ENCODE results near the gene FGD6. TPM values are rescaled to one million over a fixed set of nuclear protein-coding genes. Genes with fewer than 3 reads are reported as not detected.

FGD6 gene
- polyA plus RNA-seq, 2 of the 4 experiments (the other 2 are of a cell fraction): 15.5 to 48.0 TPM

DNA sequence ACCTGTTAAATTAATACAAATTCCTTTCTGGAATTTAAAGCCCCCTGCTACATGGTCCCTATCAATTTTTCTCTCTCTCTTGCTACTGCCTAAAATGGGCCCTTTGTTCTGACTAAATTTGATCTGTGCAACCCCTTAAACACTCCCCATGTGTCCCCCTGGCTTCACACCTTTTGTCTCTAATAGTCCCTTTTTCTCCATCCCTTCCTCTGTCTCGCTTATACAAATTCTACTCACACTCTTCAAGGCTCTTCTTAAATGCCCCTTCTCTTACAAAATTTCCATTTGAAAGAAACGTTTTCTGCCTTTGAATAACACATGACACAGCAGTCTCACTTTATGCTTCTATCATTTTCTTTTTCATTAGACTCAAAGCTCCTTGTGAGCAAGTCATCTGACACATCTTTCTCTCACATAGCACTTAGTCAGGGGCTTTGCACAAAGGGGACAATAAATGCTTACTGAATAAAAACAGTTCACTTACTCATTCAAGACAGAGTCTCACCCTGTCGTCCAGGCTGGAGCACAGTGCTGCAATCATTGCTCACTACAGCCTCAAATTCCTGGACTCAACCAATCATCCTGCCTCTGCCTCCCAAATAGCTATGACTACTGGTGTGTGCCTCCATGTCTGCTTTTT is 102.4 kb downstream of the FGD6 start:
- TF ChIP-seq MAFK (IDR thresholded peaks at IDR 0.05; ENCODE audit: partially characterized antibody) (peak; percentile 57), ESRRA (IDR thresholded peaks at IDR 0.05; ENCODE audit: borderline replicate concordance, low read length) (no peak), POLR2A (IDR thresholded peaks at IDR 0.05; ENCODE audit: low read length) (no peak)
- FAIRE-seq (no peak), DNase-seq (ENCODE audit: low read depth in 1 of 2, low spot score in 1 of 2) (peak in 1 of 2 experiments; percentile 48), ATAC-seq (peak in 1 of 2 experiments; percentile 56; a peak in 1 of 6 replicates)
- Histone ChIP-seq H3K4me3 (no peak overlapping the region), H3K4me2 (no peak overlapping the region), H3K9me3 (no peaks in the 10 kb centered on the region), H3K4me1 (peaks cover 54% of the 10 kb centered on the region), H3K27ac (peak overlapping the region in 1 of 2 experiments; percentile 86; a peak in 3 of 6 replicates)
- WGBS (ENCODE audit: missing lambda C conversion rate): 56% methylated on average over 3 of the region's 3 CpGs
- CTCF ChIA-PET: interaction anchor here (3.7 to 3.8 kb wide), 2 partner anchors 102 to 220 kb away, joined by 28 to 33 read pairs; partner anchors contain the start of genes FGD6 and VEZT
- POLR2A ChIA-PET: interaction anchor here (0.6 to 1.4 kb wide), 2 partner anchors 103 to 1131 kb away, joined by 3 to 4 read pairs; partner anchors contain the start of genes FGD6 and VEZT

GRCh38 chr12:95107362-95107761 is 109.9 kb downstream of the FGD6 start:
- no peak overlapping the region for H3K4me3 ChIP-seq
- peak in 1 of 2 experiments; percentile 34 for DNase-seq (ENCODE audit: low read depth in 1 of 2, low spot score in 1 of 2)
- no peak for TF ChIP-seq BHLHE40 (IDR thresholded peaks at IDR 0.05; ENCODE audit: low read depth, low read length)
- CTCF ChIA-PET: interaction anchor here (1.2 to 2.0 kb wide), 3 partner anchors 10 to 228 kb away, joined by 3 to 6 read pairs (median 5); no protein-coding TSS in a partner anchor
- no peaks in the 10 kb centered on the region for H3K9me3 ChIP-seq
- 0 out of 6 replicates have a peak overlapping the region, but pooled peaks of 1 of the 2 experiments have one; percentile 5 for H3K27ac ChIP-seq
- WGBS (ENCODE audit: missing lambda C conversion rate): 78% methylated on average over 7 of the region's 7 CpGs
- POLR2A ChIA-PET: no interaction called here
- no peak for ATAC-seq
- no peak for FAIRE-seq
- H3K4me1 ChIP-seq: peaks cover 35% of the 10 kb centered on the region
- H3K4me2 ChIP-seq: no peak overlapping the region

DNA sequence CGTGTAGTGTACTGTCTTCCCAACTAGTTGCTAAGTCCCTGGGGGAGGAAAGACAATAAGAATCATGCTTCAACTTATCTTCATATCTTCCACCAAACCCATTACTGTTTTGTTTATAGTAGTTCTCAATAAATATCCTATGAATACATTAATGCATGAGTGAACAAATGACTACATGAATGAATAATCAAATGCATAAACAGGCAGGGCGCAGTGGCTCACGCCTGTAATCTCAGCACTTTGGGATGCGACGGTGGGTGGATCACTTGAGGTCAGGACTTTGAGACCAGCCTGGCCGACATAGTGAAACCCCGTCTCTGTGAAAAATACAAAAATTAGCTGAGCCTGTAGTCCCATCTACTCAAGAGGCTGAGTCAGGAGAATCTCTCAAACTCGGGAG is 111.7 kb downstream of the FGD6 start:
- H3K4me1 ChIP-seq: peaks cover 43% of the 10 kb centered on the region
- no peak overlapping the region for H3K4me3 ChIP-seq
- no peak for DNase-seq (ENCODE audit: low read depth in 1 of 2, low spot score in 1 of 2)
- no peak for TF ChIP-seq EHMT2 (IDR thresholded peaks at IDR 0.05; ENCODE audit: low read depth)
- no peak for TF ChIP-seq RCOR1 (IDR thresholded peaks at IDR 0.05; ENCODE audit: low read depth, low read length)
- TF ChIP-seq, protein P1, sequence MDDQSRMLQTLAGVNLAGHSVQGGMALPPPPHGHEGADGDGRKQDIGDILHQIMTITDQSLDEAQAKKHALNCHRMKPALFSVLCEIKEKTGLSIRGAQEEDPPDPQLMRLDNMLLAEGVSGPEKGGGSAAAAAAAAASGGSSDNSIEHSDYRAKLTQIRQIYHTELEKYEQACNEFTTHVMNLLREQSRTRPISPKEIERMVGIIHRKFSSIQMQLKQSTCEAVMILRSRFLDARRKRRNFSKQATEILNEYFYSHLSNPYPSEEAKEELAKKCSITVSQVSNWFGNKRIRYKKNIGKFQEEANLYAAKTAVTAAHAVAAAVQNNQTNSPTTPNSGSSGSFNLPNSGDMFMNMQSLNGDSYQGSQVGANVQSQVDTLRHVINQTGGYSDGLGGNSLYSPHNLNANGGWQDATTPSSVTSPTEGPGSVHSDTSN (IDR thresholded peaks at IDR 0.05): no peak
- no peak for TF ChIP-seq CHD4 (IDR thresholded peaks at IDR 0.05; ENCODE audit: borderline replicate concordance)
- TF ChIP-seq RNF2 (IDR thresholded peaks at IDR 0.05; ENCODE audit: borderline replicate concordance, low read depth): no peak
- TF ChIP-seq HOXB13 (CRISPR knock-in tag; IDR thresholded peaks at IDR 0.05; ENCODE audit: low read depth): no peak
- no peak for TF ChIP-seq MYC (IDR thresholded peaks at IDR 0.05; ENCODE audit: borderline replicate concordance, low read length)
- no peak for TF ChIP-seq HDAC2 (IDR thresholded peaks at IDR 0.05)
- TF ChIP-seq RARB (CRISPR knock-in tag; IDR thresholded peaks at IDR 0.05): no peak
- TF ChIP-seq NR3C1 (IDR thresholded peaks at IDR 0.05): no peak
- TF ChIP-seq BHLHE40 (IDR thresholded peaks at IDR 0.05; ENCODE audit: low read depth, low read length): no peak
- TF ChIP-seq, protein P2, sequence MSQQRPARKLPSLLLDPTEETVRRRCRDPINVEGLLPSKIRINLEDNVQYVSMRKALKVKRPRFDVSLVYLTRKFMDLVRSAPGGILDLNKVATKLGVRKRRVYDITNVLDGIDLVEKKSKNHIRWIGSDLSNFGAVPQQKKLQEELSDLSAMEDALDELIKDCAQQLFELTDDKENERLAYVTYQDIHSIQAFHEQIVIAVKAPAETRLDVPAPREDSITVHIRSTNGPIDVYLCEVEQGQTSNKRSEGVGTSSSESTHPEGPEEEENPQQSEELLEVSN (IDR thresholded peaks at IDR 0.05; ENCODE audit: borderline replicate concordance, low read depth): no peak
- no peak for TF ChIP-seq NFE2L2 (conservative IDR thresholded peaks at IDR 0.05; ENCODE audit: low read length)
- TF ChIP-seq HOXA7 (CRISPR knock-in tag; IDR thresholded peaks at IDR 0.05): no peak
- no peak for TF ChIP-seq CHD2 (IDR thresholded peaks at IDR 0.05; ENCODE audit: low read length, partially characterized antibody)
- TF ChIP-seq JUNB (IDR thresholded peaks at IDR 0.05): no peak
- TF ChIP-seq, protein P3, sequence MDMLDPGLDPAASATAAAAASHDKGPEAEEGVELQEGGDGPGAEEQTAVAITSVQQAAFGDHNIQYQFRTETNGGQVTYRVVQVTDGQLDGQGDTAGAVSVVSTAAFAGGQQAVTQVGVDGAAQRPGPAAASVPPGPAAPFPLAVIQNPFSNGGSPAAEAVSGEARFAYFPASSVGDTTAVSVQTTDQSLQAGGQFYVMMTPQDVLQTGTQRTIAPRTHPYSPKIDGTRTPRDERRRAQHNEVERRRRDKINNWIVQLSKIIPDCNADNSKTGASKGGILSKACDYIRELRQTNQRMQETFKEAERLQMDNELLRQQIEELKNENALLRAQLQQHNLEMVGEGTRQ (IDR thresholded peaks at IDR 0.05): no peak
- no peak for TF ChIP-seq MAX (IDR thresholded peaks at IDR 0.05)
- H3K9me3 ChIP-seq: no peaks in the 10 kb centered on the region
- FAIRE-seq: no peak
- ATAC-seq: no peak
- WGBS (ENCODE audit: missing lambda C conversion rate): 90% methylated on average over 8 of the region's 8 CpGs
- POLR2A ChIA-PET: no interaction called here
- peak overlapping the region in 1 of 2 experiments; percentile 82; a peak in 3 of 6 replicates for H3K27ac ChIP-seq
- H3K4me2 ChIP-seq: no peak overlapping the region
- CTCF ChIA-PET: interaction anchor here (1.0 to 1.9 kb wide), 5 partner anchors 11 to 230 kb away, joined by 3 to 6 read pairs (median 3); partner anchors contain the start of gene VEZT
